Neural cell (in vitro differentiated cells): ENCODE data around the gene CNPPD1. TPM values are rescaled to one million over a fixed set of nuclear protein-coding genes. Genes with fewer than 3 reads are reported as not detected.

Source experiments
- H2AFZ ChIP-seq: fragments of 200-600, 300-800 bp; sonication (generic), shearing (Covaris generic); 2 replicates; pipeline ENCODE4 v1.6.0; 2014; ENCODE audit warnings: low read depth, mild to moderate bottlenecking, antibody characterized with exemption, low read length, moderate library complexity
- H3F3A ChIP-seq: fragments of 200-600 bp; shearing (Covaris generic); 2 replicates; pipeline ENCODE4 v1.6.1; 2016; ENCODE audit warnings: mild to moderate bottlenecking, moderate library complexity, mixed read lengths, antibody characterized with exemption, low read length; ENCODE audit not compliant: insufficient read depth, poor library complexity, severe bottlenecking
- H3K27ac ChIP-seq: fragments of 200-600, 300-800 bp; sonication (generic), shearing (Covaris generic); 2 replicates; pipeline ENCODE4 v1.5.1; 2014; ENCODE audit warnings: mild to moderate bottlenecking, low read length, moderate library complexity
- H3K27me3 ChIP-seq: fragments of 300-800, 200-600 bp; sonication (generic), shearing (Covaris generic); 2 replicates; pipeline ENCODE4 v1.6.0; 2014; ENCODE audit warnings: mild to moderate bottlenecking, low read depth, low read length, moderate library complexity; ENCODE audit not compliant: insufficient read depth
- H3K36me3 ChIP-seq: fragments of 300-800, 200-600 bp; sonication (generic), shearing (Covaris generic); 2 replicates; pipeline ENCODE4 v1.5.1; 2014; ENCODE audit warnings: mild to moderate bottlenecking, antibody characterized with exemption, low read length, moderate library complexity; ENCODE audit not compliant: insufficient read depth
- H3K4me2 ChIP-seq: fragments of 300-800, 200-600 bp; sonication (generic), shearing (Covaris generic); 2 replicates; pipeline ENCODE4 v1.6.0; 2014; ENCODE audit warnings: mild to moderate bottlenecking, low read length
- H3K4me3 ChIP-seq: fragments of 300-800, 200-600 bp; sonication (generic), shearing (Covaris generic); 2 replicates; pipeline ENCODE4 v1.5.1; 2014; ENCODE audit warnings: mild to moderate bottlenecking, low read length, moderate library complexity
- H3K79me2 ChIP-seq: fragments of 200-600 bp; shearing (Covaris generic); replicated peaks from 2 replicates; pipeline ENCODE4 v1.6.0; 2014; ENCODE audit warnings: mild to moderate bottlenecking, low read length, moderate library complexity; ENCODE audit not compliant: insufficient read depth
- H3K9ac ChIP-seq: fragments of 300-800, 200-600 bp; sonication (generic), shearing (Covaris generic); 2 replicates; pipeline ENCODE4 v1.6.1; 2016; ENCODE audit warnings: mild to moderate bottlenecking, low read length, mixed read lengths
- H3K9me2 ChIP-seq: fragments of 200-600 bp; shearing (Covaris generic); 2 replicates; pipeline ENCODE4 v1.6.1; 2016; ENCODE audit warnings: mild to moderate bottlenecking, low read length, mixed read lengths; ENCODE audit not compliant: insufficient read depth
- H3K9me3 ChIP-seq: fragments of 200-600, 300-800 bp; sonication (generic), shearing (Covaris generic); 2 replicates; pipeline ENCODE4 v1.6.1; 2016; ENCODE audit warnings: mild to moderate bottlenecking, mixed run types, low read length, moderate library complexity, mixed read lengths
- H4K20me1 ChIP-seq: fragments of 200-600 bp; shearing (Covaris generic); 2 replicates; pipeline ENCODE4 v1.6.1; 2016; ENCODE audit warnings: mild to moderate bottlenecking, mixed run types; ENCODE audit not compliant: insufficient read depth
- CTCF ChIP-seq: fragments of 450-650 bp; IDR thresholded peaks from 2 replicates; pipeline ENCODE4 v1.5.1; 2014; ENCODE audit warnings: antibody characterized with exemption, mild to moderate bottlenecking, moderate library complexity; ENCODE audit not compliant: poor library complexity, severe bottlenecking
- EP300 ChIP-seq: fragments of 450-650 bp; conservative IDR thresholded peaks from 2 replicates; pipeline ENCODE4 v1.6.1; 2014; ENCODE audit warnings: antibody characterized with exemption, mild to moderate bottlenecking, moderate library complexity; ENCODE audit not compliant: poor library complexity, severe bottlenecking
- EZH2 ChIP-seq: fragments of 200-600, 300-800 bp; shearing (Covaris generic), sonication (generic); IDR thresholded peaks from 2 replicates; pipeline ENCODE4 v1.6.1; 2014; ENCODE audit warnings: antibody characterized with exemption, low read length, borderline replicate concordance, mild to moderate bottlenecking; ENCODE audit not compliant: insufficient read depth, poor library complexity, severe bottlenecking
- MXI1 ChIP-seq: fragments of 450-650 bp; conservative IDR thresholded peaks from 2 replicates; pipeline ENCODE4 v1.6.1; 2014; ENCODE audit warnings: antibody characterized with exemption, mild to moderate bottlenecking; ENCODE audit not compliant: poor library complexity, severe bottlenecking
- POLR2AphosphoS5 ChIP-seq: IDR thresholded peaks from 2 replicates; pipeline ENCODE4 v1.6.1; 2012
- RAD21 ChIP-seq: fragments of 450-650 bp; conservative IDR thresholded peaks from 2 replicates; pipeline ENCODE4 v1.6.1; 2014; ENCODE audit warnings: antibody characterized with exemption, mild to moderate bottlenecking, moderate library complexity
- REST ChIP-seq: IDR thresholded peaks from 2 replicates; pipeline ENCODE4 v1.6.1; 2012; ENCODE audit warnings: borderline replicate concordance
- SMC3 ChIP-seq: fragments of 450-650 bp; conservative IDR thresholded peaks from 2 replicates; pipeline ENCODE4 v1.6.1; 2014; ENCODE audit warnings: antibody characterized with exemption, mild to moderate bottlenecking, moderate library complexity; ENCODE audit not compliant: poor library complexity
- TAF1 ChIP-seq: IDR thresholded peaks from 2 replicates; pipeline ENCODE4 v1.6.1; 2012; ENCODE audit warnings: low read depth
- polyA plus RNA-seq: library from polyadenylated mRNA; depleted of rRNA; stranded (reverse); fragments of >200 nt; gene quantifications from 2 replicates; pipeline ENCODE4 v1.2.3, GENCODE V29; 2014

The CNPPD1 gene
- polyA plus RNA-seq, 1 donor from 2014 or later, result 89.1 TPM

GRCh38 chr2:219131327-219131726, 45.4 kb downstream of the CNPPD1 start:
- Histone ChIP-seq H3K9me3 (no peaks in the 10 kb centered on the region), H3F3A (no peaks in the 10 kb centered on the region), H4K20me1 (no peaks in the 10 kb centered on the region), H3K9ac (no peak overlapping the region), H2AFZ (no peak overlapping the region), H3K79me2 (no peaks in the 10 kb centered on the region), H3K36me3 (no peaks in the 10 kb centered on the region), H3K9me2 (no peaks in the 10 kb centered on the region), H3K4me2 (no peak overlapping the region), H3K27ac (no peak overlapping the region), H3K27me3 (no peaks in the 10 kb centered on the region), H3K4me3 (no peak overlapping the region)
- TF ChIP-seq SMC3 (no peak), REST (no peak), MXI1 (no peak), EP300 (no peak), TAF1 (no peak), CTCF (no peak), POLR2AphosphoS5 (no peak), EZH2 (no peak), RAD21 (no peak)

GRCh38 chr2:219129589-219129988, 47.1 kb downstream of the CNPPD1 start:
- no peak overlapping the region for H3K9ac ChIP-seq
- H3K4me2 ChIP-seq, result no peak overlapping the region
- no peaks in the 10 kb centered on the region for H3K27me3 ChIP-seq
- H3K27ac ChIP-seq, result no peak overlapping the region
- no peaks in the 10 kb centered on the region for H3K36me3 ChIP-seq
- no peaks in the 10 kb centered on the region for H3K9me2 ChIP-seq
- H4K20me1 ChIP-seq, result no peaks in the 10 kb centered on the region
- H3K4me3 ChIP-seq, result no peak overlapping the region
- H2AFZ ChIP-seq, result no peak overlapping the region
- H3K79me2 ChIP-seq, result no peaks in the 10 kb centered on the region
- H3F3A ChIP-seq, result no peaks in the 10 kb centered on the region
- TF ChIP-seq CTCF (no peak), RAD21 (no peak), TAF1 (no peak), MXI1 (no peak), REST (no peak), POLR2AphosphoS5 (no peak), EP300 (no peak), EZH2 (no peak), SMC3 (no peak)
- no peaks in the 10 kb centered on the region for H3K9me3 ChIP-seq
